NT2/D1 (cell line): ENCODE data around the gene CCKAR.

Experiments used
- SUZ12 ChIP-seq: IDR thresholded peaks from 2 replicates; pipeline ENCODE4 v1.6.1; 2011; ENCODE audit not compliant: insufficient read length, insufficient read depth; ENCODE audit errors: extremely low read depth
- YY1 ChIP-seq: IDR thresholded peaks from 2 replicates; pipeline ENCODE4 v1.6.1; 2011; ENCODE audit not compliant: insufficient read length, insufficient read depth
- ZNF274 ChIP-seq: IDR thresholded peaks from 2 replicates; pipeline ENCODE4 v1.6.1; 2011; ENCODE audit warnings: mild to moderate bottlenecking, low read depth, low read length

- TF ChIP-seq ZNF274: no peak
- TF ChIP-seq SUZ12: no peak
- no peak for TF ChIP-seq YY1
Measured at GRCh38 chr4:26441771-26442170, 48.5 kb downstream of the CCKAR start.
